ENCODE results near the gene MOGAT2.
"Not testable (repeated sequence)": the region's sequence is repeated elsewhere in the genome, so short reads cannot be mapped to it uniquely, and the experiment has no call there.

DNA sequence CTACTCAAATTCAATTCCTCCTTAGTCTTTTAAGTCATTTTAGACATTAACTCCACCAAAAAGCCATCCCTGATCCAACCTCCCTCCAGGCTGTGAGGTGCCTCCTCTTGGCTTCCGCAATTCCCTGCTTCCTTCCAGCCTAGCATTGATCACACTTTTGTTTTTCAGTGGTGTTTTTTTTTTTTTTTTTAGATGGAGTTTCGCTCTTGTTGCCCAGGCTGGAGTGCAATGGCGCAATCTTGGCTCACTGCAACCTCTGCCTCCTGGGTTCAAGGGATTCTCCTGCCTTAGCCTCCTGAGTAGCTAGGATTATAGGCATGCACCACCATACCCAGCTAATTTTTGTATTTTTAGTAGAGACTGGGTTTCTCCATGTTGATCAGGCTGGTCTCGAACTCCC is 25.5 kb downstream of the MOGAT2 start:
- TF ChIP-seq, protein P1, sequence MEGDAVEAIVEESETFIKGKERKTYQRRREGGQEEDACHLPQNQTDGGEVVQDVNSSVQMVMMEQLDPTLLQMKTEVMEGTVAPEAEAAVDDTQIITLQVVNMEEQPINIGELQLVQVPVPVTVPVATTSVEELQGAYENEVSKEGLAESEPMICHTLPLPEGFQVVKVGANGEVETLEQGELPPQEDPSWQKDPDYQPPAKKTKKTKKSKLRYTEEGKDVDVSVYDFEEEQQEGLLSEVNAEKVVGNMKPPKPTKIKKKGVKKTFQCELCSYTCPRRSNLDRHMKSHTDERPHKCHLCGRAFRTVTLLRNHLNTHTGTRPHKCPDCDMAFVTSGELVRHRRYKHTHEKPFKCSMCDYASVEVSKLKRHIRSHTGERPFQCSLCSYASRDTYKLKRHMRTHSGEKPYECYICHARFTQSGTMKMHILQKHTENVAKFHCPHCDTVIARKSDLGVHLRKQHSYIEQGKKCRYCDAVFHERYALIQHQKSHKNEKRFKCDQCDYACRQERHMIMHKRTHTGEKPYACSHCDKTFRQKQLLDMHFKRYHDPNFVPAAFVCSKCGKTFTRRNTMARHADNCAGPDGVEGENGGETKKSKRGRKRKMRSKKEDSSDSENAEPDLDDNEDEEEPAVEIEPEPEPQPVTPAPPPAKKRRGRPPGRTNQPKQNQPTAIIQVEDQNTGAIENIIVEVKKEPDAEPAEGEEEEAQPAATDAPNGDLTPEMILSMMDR (IDR thresholded peaks at IDR 0.05): not testable (repeated sequence)
- TF ChIP-seq POLR2A (IDR thresholded peaks at IDR 0.05): not testable (repeated sequence)

Data from vagina (tissue), 2 donors.